H9 (cell line): ENCODE data around the gene TUBB2A. TPM values are rescaled to one million over a fixed set of nuclear protein-coding genes. Genes with fewer than 3 reads are reported as not detected.

Experiments used
- DNase-seq: peaks from one replicate; pipeline ENCODE4 v3.0.0-alpha.2; 2017
- H2AFZ ChIP-seq: one replicate; pipeline ENCODE4 v1.6.1; 2013; ENCODE audit warnings: mild to moderate bottlenecking, low read length, control low read depth, moderate library complexity
- H2AK5ac ChIP-seq: 2 replicates; pipeline ENCODE4 v1.6.1; 2013; ENCODE audit warnings: low read length, control low read depth, mixed read lengths; ENCODE audit not compliant: insufficient read length
- H2BK120ac ChIP-seq: one replicate; pipeline ENCODE4 v1.6.1; 2013; ENCODE audit warnings: low read depth, mild to moderate bottlenecking, low read length, control low read depth, inconsistent platforms; ENCODE audit not compliant: poor library complexity, severe bottlenecking
- H2BK12ac ChIP-seq: 2 replicates; pipeline ENCODE4 v1.6.1; 2013; ENCODE audit warnings: low read length, control low read depth, mixed read lengths, low read depth; ENCODE audit not compliant: insufficient read length
- H2BK15ac ChIP-seq: 2 replicates; pipeline ENCODE4 v1.6.1; 2013; ENCODE audit warnings: low read depth, low read length, control low read depth
- H2BK20ac ChIP-seq: one replicate; pipeline ENCODE4 v1.6.1; 2013; ENCODE audit warnings: low read depth, mild to moderate bottlenecking, low read length, control low read depth, inconsistent platforms; ENCODE audit not compliant: poor library complexity, severe bottlenecking
- H2BK5ac ChIP-seq: 2 replicates; pipeline ENCODE4 v1.6.1; 2013; ENCODE audit warnings: low read length, control low read depth, mixed read lengths; ENCODE audit not compliant: insufficient read length
- H3K14ac ChIP-seq: 2 replicates; pipeline ENCODE4 v1.6.1; 2013; ENCODE audit warnings: low read length, control low read depth; ENCODE audit not compliant: insufficient read depth
- H3K18ac ChIP-seq: 2 replicates; pipeline ENCODE4 v1.6.1; 2013; ENCODE audit warnings: low read depth, mild to moderate bottlenecking, mixed read lengths, low read length, control low read depth; ENCODE audit not compliant: insufficient read length
- H3K23ac ChIP-seq: 2 replicates; pipeline ENCODE4 v1.6.1; 2013; ENCODE audit warnings: low read length, control low read depth, mixed read lengths, low read depth; ENCODE audit not compliant: insufficient read length
- H3K23me2 ChIP-seq: 2 replicates; pipeline ENCODE4 v1.6.1; 2013; ENCODE audit warnings: low read depth, mild to moderate bottlenecking, mixed read lengths, low read length, control low read depth; ENCODE audit not compliant: insufficient read length, poor library complexity, severe bottlenecking
- H3K27ac ChIP-seq: 2 replicates; pipeline ENCODE4 v1.5.1; 2013; ENCODE audit warnings: low read length, control low read depth, mixed read lengths, low read depth; ENCODE audit not compliant: insufficient read length
- H3K27me3 ChIP-seq: 2 replicates; pipeline ENCODE4 v1.6.1; 2013; ENCODE audit warnings: low read length, control low read depth, inconsistent platforms; ENCODE audit not compliant: insufficient read depth
- H3K4ac ChIP-seq: 2 replicates; pipeline ENCODE4 v1.6.1; 2013; ENCODE audit warnings: low read depth, mild to moderate bottlenecking, control low read depth, inconsistent platforms, low read length, moderate library complexity
- H3K4me1 ChIP-seq: 2 replicates; pipeline ENCODE4 v1.6.1; 2013; ENCODE audit warnings: low read length, control low read depth, inconsistent platforms; ENCODE audit not compliant: insufficient read depth
- H3K4me2 ChIP-seq: 2 replicates; pipeline ENCODE4 v1.6.1; 2013; ENCODE audit warnings: low read length, control low read depth, mixed read lengths; ENCODE audit not compliant: insufficient read length, insufficient read depth
- H3K56ac ChIP-seq: 2 replicates; pipeline ENCODE4 v1.6.1; 2013; ENCODE audit warnings: low read depth, mild to moderate bottlenecking, mixed read lengths, low read length, control low read depth; ENCODE audit not compliant: insufficient read length
- H3K79me1 ChIP-seq: 2 replicates; pipeline ENCODE4 v1.6.1; 2013; ENCODE audit warnings: low read depth, mild to moderate bottlenecking, moderate library complexity, low read length, control low read depth, inconsistent platforms; ENCODE audit not compliant: insufficient read depth, poor library complexity, severe bottlenecking
- H3K79me2 ChIP-seq: 2 replicates; pipeline ENCODE4 v1.6.1; 2013; ENCODE audit warnings: low read length, control low read depth, inconsistent platforms; ENCODE audit not compliant: insufficient read depth
- H3K9ac ChIP-seq: 2 replicates; pipeline ENCODE4 v1.6.1; 2013; ENCODE audit warnings: low read length, control low read depth, mixed read lengths; ENCODE audit not compliant: insufficient read length; ENCODE audit errors: extremely low read depth
- H3K9me3 ChIP-seq: one replicate; pipeline ENCODE4 v1.6.1; 2013; ENCODE audit warnings: low read depth, low read length, inconsistent platforms; ENCODE audit not compliant: control insufficient read depth
- H3T11ph ChIP-seq: one replicate; pipeline ENCODE4 v1.6.1; 2013; ENCODE audit warnings: mild to moderate bottlenecking, low read length, control low read depth, inconsistent platforms
- H4K20me1 ChIP-seq: one replicate; pipeline ENCODE4 v1.6.1; 2013; ENCODE audit not compliant: control insufficient read depth, insufficient read length, insufficient read depth
- H4K5ac ChIP-seq: 2 replicates; pipeline ENCODE4 v1.6.1; 2013; ENCODE audit warnings: low read depth, mild to moderate bottlenecking, mixed read lengths, low read length, control low read depth; ENCODE audit not compliant: insufficient read length
- H4K8ac ChIP-seq: replicated peaks from 2 replicates; pipeline ENCODE4 v1.6.1; 2013; ENCODE audit warnings: low read length, control low read depth, mixed read lengths, low read depth; ENCODE audit not compliant: insufficient read length
- H4K91ac ChIP-seq: 2 replicates; pipeline ENCODE4 v1.6.1; 2013; ENCODE audit warnings: low read depth, mild to moderate bottlenecking, moderate library complexity, mixed read lengths, low read length, control low read depth; ENCODE audit not compliant: insufficient read length
- H3K27ac Mint-ChIP-seq, 3 experiments: 2 replicates in 2 of 3; 3 replicates in 1 of 3; pipeline ENCODE4 v1.8.0; 2020 to 2021; ENCODE audit warnings: mixed read lengths in 3 of 3, mild to moderate bottlenecking in 1 of 3, moderate library complexity in 1 of 3
- H3K27me3 Mint-ChIP-seq: 2 replicates; pipeline ENCODE4 v1.8.0; 2021; ENCODE audit warnings: low read depth, mild to moderate bottlenecking, moderate library complexity, mixed read lengths
- H3K36me3 Mint-ChIP-seq, 3 experiments: 2 replicates in 2 of 3; 3 replicates in 1 of 3; pipeline ENCODE4 v1.8.0; 2020 to 2021; ENCODE audit warnings: low read depth in 3 of 3, mixed read lengths in 3 of 3; ENCODE audit not compliant: insufficient read depth in 1 of 3
- H3K4me1 Mint-ChIP-seq, 2 experiments: 2 replicates each; pipeline ENCODE4 v1.8.0; 2020; ENCODE audit warnings: mixed read lengths in 2 of 2
- H3K4me3 Mint-ChIP-seq, 2 experiments: 2 replicates in 1 of 2; 3 replicates in 1 of 2; pipeline ENCODE4 v1.8.0; 2020 to 2021; ENCODE audit warnings: mild to moderate bottlenecking in 2 of 2, mixed read lengths in 2 of 2, moderate library complexity in 1 of 2
- H3K9me3 Mint-ChIP-seq, 2 experiments: 2 replicates in 1 of 2; 3 replicates in 1 of 2; pipeline ENCODE4 v1.8.0; 2020; ENCODE audit warnings: mild to moderate bottlenecking in 2 of 2, mixed read lengths in 2 of 2, moderate library complexity in 1 of 2
- WGBS: extraction: QIAGEN DNeasy Blood & Tissue Kit; methylation state at CpG from one replicate; pipeline ENCODE4 v1.1.7; 2013; ENCODE audit warnings: missing lambda C conversion rate, low lambda C conversion rate, mixed read lengths; ENCODE audit not compliant: insufficient read length; ENCODE audit errors: extremely low coverage; 5-methylcytosine and 5-hydroxymethylcytosine counted together
- total RNA-seq: library from RNA; stranded (reverse); gene quantifications from 2 replicates; pipeline ENCODE4 v1.2.1, GENCODE V29; 2021
- TF ChIP-seq, protein P1 (sequence below): fragments of 200-600 bp; sonication (generic); conservative IDR thresholded peaks from 3 replicates; pipeline ENCODE4 v1.8.0; 2021; ENCODE audit warnings: antibody characterized with exemption, mild to moderate bottlenecking

The TUBB2A gene
- total RNA-seq, 1 experiment from 2014 or later: 258 TPM

DNA sequence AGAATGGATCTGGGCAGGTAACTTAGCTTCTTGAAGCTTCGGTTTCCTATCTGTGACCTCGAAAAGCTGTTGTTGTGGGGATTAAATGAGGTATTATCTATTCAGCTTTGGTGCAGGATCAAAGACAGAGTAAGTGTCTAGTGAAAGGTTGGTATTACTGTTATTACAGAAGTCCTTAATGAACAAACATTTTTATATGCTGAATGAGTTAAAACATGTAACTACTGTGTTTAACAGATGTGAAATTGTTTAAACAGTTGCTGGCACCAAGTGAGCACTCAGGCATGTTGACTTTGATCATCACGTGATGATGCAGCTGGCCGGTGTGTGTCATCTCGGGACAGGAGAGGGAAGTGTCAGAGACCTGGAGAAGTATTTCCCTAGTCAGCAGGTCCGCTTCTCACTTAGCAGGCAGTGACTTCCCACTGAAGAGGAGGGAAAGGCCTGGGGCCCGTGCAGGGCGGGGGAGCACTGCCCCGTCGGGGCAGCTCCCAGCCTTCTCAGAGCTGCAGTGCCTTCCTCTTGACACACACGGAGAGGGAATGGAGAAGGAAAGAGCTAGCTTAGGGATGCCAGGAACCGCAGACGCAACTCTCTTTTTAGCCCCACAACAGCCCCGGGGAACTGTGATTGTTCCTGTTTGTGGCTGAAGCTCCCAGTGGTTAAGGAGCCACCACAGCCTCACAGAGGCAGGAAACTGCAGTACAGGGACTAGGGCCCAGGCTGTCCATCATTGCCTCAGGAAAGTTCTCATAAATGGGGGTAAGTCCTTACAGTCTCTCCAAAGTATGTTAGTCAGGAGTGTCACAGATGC, 18.0 kb downstream of the TUBB2A start:
- Mint-ChIP-seq H3K9me3 (no peaks in the 10 kb centered on the region), H3K27me3 (no peaks in the 10 kb centered on the region), H3K4me3 (no peak overlapping the region), H3K36me3 (peaks cover 35 to 71% (median 69%) of the 10 kb centered on the region in 3 experiments), H3K4me1 (peaks cover 18 to 29% of the 10 kb centered on the region in 2 experiments), H3K27ac (peak overlapping the region in 2 of 3 experiments; percentile 7 to 57; a peak in 5 of 7 replicates)
- TF ChIP-seq, protein P1, sequence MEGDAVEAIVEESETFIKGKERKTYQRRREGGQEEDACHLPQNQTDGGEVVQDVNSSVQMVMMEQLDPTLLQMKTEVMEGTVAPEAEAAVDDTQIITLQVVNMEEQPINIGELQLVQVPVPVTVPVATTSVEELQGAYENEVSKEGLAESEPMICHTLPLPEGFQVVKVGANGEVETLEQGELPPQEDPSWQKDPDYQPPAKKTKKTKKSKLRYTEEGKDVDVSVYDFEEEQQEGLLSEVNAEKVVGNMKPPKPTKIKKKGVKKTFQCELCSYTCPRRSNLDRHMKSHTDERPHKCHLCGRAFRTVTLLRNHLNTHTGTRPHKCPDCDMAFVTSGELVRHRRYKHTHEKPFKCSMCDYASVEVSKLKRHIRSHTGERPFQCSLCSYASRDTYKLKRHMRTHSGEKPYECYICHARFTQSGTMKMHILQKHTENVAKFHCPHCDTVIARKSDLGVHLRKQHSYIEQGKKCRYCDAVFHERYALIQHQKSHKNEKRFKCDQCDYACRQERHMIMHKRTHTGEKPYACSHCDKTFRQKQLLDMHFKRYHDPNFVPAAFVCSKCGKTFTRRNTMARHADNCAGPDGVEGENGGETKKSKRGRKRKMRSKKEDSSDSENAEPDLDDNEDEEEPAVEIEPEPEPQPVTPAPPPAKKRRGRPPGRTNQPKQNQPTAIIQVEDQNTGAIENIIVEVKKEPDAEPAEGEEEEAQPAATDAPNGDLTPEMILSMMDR: no peak
- Histone ChIP-seq H3K23me2 (peaks cover 2% of the 10 kb centered on the region), H3K56ac (no peak overlapping the region), H3K79me1 (no peaks in the 10 kb centered on the region), H3K4me2 (no peak overlapping the region), H4K91ac (no peak overlapping the region), H3K27ac (no peak overlapping the region), H2BK12ac (no peak overlapping the region), H3K23ac (no peak overlapping the region), H3K27me3 (no peaks in the 10 kb centered on the region), H2AFZ (no peak overlapping the region), H3K14ac (no peak overlapping the region), H3T11ph (no peak overlapping the region), H2BK120ac (no peak overlapping the region), H2BK5ac (no peak overlapping the region), H3K4me1 (no peaks in the 10 kb centered on the region; the same call in 1 of the 2 replicates), H2BK15ac (no peak overlapping the region), H3K18ac (no peak overlapping the region), H3K79me2 (no peaks in the 10 kb centered on the region), H4K5ac (no peak overlapping the region), H4K8ac (no peak overlapping the region), H2BK20ac (no peak overlapping the region), H4K20me1 (no peaks in the 10 kb centered on the region), H3K9me3 (no peaks in the 10 kb centered on the region), H2AK5ac (no peak overlapping the region), H3K9ac (no peak overlapping the region), H3K4ac (no peak overlapping the region)
- DNase-seq: no peak
- no CpG with 5 or more reads among the region's 14 CpGs for WGBS
